ENCODE measurements around the gene MESD.

The MESD gene

DNA sequence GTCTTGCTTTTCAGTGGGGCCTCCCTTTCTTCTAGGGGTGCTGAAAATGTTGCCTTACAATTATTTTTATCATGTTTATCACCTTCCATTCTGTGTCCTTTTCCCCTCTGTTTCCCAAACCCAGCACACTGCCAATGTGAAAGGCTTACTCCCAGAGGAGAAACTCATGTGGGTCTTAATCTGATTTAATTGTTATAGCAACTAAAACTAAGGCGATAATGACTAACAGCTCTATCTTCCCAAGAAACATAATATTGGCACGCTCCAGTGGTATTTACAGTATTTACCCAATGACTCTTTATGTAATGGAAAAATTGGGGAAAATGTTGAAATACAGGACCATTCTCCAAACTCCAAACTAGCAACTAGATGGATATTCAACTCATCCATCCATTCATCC, 58.4 kb downstream of the MESD start:
- TF ChIP-seq CTCF (IDR thresholded peaks at IDR 0.05; ENCODE audit: low read depth, low read length, missing control alignments) = no peak
- no peak for DNase-seq (ENCODE audit: low read depth)
- no peak overlapping the region for H3K4me3 ChIP-seq (ENCODE audit: low read depth, low read length)

- DNase-seq (ENCODE audit: low read depth) = no peak
- H3K4me3 ChIP-seq (ENCODE audit: low read depth, low read length) = no peak overlapping the region
- TF ChIP-seq CTCF (IDR thresholded peaks at IDR 0.05; ENCODE audit: low read depth, low read length, missing control alignments) = no peak
These were observed 59.9 kb downstream of the MESD start for GRCh38 chr15:80929689-80930088.

DNA sequence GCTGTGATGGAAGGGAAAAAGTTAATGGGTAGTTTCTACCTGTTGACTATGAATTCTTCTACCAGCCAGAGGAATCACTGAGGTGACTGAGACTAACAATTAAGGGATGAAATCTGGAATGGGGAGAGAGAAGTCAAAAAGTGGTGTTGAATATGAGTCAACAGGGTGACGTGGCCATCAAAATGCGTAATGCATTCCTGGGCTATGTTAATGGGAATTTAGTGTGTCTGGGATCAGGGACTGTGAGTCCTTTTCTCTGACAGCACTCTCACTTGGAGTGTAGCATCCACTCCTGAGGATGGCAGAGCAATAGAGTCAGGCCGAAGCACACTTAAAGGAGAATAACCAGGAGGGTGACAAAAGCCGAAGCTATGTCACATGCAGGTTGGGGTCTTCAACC, 60.4 kb downstream of the MESD start:
- no peak for DNase-seq (ENCODE audit: low read depth)
- TF ChIP-seq CTCF (IDR thresholded peaks at IDR 0.05; ENCODE audit: low read depth, low read length, missing control alignments) = no peak
- no peak overlapping the region for H3K4me3 ChIP-seq (ENCODE audit: low read depth, low read length)

GRCh38 chr15:80926126-80926525, 63.5 kb downstream of the MESD start:
- no peak for TF ChIP-seq CTCF (IDR thresholded peaks at IDR 0.05; ENCODE audit: low read depth, low read length, missing control alignments)
- no peak for DNase-seq (ENCODE audit: low read depth)
- no peak overlapping the region for H3K4me3 ChIP-seq (ENCODE audit: low read depth, low read length)

DNA sequence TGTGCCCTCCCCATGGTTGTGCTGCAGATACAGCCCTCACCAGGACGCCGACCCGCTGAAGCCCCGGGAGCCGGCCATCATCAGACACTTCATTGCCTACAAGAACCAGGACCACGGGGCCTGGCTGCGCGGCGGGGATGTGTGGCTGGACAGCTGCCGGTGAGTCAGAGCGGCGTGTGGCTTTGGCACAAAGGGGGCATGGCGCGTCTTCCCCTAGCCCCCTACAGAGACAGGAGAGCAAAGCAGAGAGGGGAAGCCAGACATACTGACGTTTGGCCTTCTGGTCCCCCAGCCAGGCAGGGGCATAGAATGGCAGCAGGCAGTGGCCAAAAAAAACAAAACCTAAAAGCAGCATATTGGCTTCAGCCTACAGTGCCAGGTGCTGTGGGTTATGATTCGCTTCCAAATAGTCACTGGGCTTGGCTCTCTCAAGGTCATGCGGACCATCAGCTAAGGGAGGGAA, 64.0 kb downstream of the MESD start:
- no peak overlapping the region for H3K4me3 ChIP-seq (ENCODE audit: low read depth, low read length)
- DNase-seq (ENCODE audit: low read depth) = no peak
- no peak for TF ChIP-seq CTCF (IDR thresholded peaks at IDR 0.05; ENCODE audit: low read depth, low read length, missing control alignments)

- no peak for TF ChIP-seq CTCF (IDR thresholded peaks at IDR 0.05; ENCODE audit: low read depth, low read length, missing control alignments)
- DNase-seq (ENCODE audit: low read depth) = no peak
- H3K4me3 ChIP-seq (ENCODE audit: low read depth, low read length) = no peak overlapping the region
These were observed 65.3 kb downstream of the MESD start for GRCh38 chr15:80924278-80924677.

- TF ChIP-seq CTCF (IDR thresholded peaks at IDR 0.05; ENCODE audit: low read depth, low read length, missing control alignments) = no peak
- no peak for DNase-seq (ENCODE audit: low read depth)
- H3K4me3 ChIP-seq (ENCODE audit: low read depth, low read length) = no peak overlapping the region
These were observed 66.0 kb downstream of the MESD start for GRCh38 chr15:80923668-80924067.
